Tibial nerve (tissue), 4 donors: Measurements from ENCODE around the gene MTHFD1L.

Experiments
- CTCF ChIP-seq, 5 experiments: fragments of 200-600 bp in 3 of 5; fragments of 450-650 bp in 2 of 5; sonication (generic) in 3 of 5; IDR thresholded peaks; one replicate each; pipeline ENCODE4 v1.5.1; 2016 to 2019; ENCODE audit warnings: antibody characterized with exemption in 5 of 5, mild to moderate bottlenecking in 3 of 5, moderate library complexity in 2 of 5
- EP300 ChIP-seq, 2 donors: sonication (generic); formaldehyde crosslinking; IDR thresholded peaks; one replicate each; pipeline ENCODE4 v1.6.1; 2017; ENCODE audit warnings: antibody characterized with exemption in 2 of 2, mild to moderate bottlenecking in 1 of 2
- POLR2A ChIP-seq, 2 donors: fragments of 450-650 bp; IDR thresholded peaks; one replicate each; pipeline ENCODE4 v1.6.1; 2017; ENCODE audit warnings: antibody characterized with exemption in 2 of 2, mild to moderate bottlenecking in 2 of 2, moderate library complexity in 2 of 2

- TF ChIP-seq CTCF (IDR thresholded peaks at IDR 0.05) (no peak), POLR2A (IDR thresholded peaks at IDR 0.05) (no peak), EP300 (IDR thresholded peaks at IDR 0.05) (no peak)
Measured at GRCh38 chr6:151057061-151057460, 191.6 kb downstream of the MTHFD1L start.
